Occipital lobe (tissue), 2 donors: ENCODE results near the gene CDKN2A. TPM values are rescaled to one million over a fixed set of nuclear protein-coding genes. Genes with fewer than 3 reads are reported as not detected.
"Not testable (repeated sequence)": the region's sequence is repeated elsewhere in the genome, so short reads cannot be mapped to it uniquely, and the experiment has no call there.

ENCODE experiments used
- DNase-seq: peaks from one replicate; lab custom pipeline; 2025; lab: John Stamatoyannopoulos, UW
- total RNA-seq: library from RNA; depleted of rRNA; stranded (reverse); fragments of >200 nt; gene quantifications from one replicate; pipeline ENCODE4 v1.2.3, GENCODE V29; 2014

The CDKN2A gene
- total RNA-seq, 1 donor from 2014 or later: not detected

- no peak for DNase-seq
Observed at GRCh38 chr9:21982861-21983560, 11.2 kb downstream of the CDKN2A start.

GRCh38 chr9:21982391-21982790, 11.8 kb downstream of the CDKN2A start:
- DNase-seq: no peak

GRCh38 chr9:21976334-21976875, 17.8 kb downstream of the CDKN2A start:
- no peak for DNase-seq

GRCh38 chr9:21974722-21975409, 19.3 kb downstream of the CDKN2A start:
- no peak for DNase-seq

- DNase-seq: no peak
Observed at GRCh38 chr9:21974343-21974721, 19.9 kb downstream of the CDKN2A start.

- DNase-seq: no peak
Observed at GRCh38 chr9:21972361-21972760, 21.8 kb downstream of the CDKN2A start.

- DNase-seq: no peak
Observed at GRCh38 chr9:21970800-21971640, 23.2 kb downstream of the CDKN2A start.

GRCh38 chr9:21969951-21970799, 24.0 kb downstream of the CDKN2A start:
- DNase-seq: no peak

GRCh38 chr9:21969011-21969940, 24.9 kb downstream of the CDKN2A start:
- no peak for DNase-seq

GRCh38 chr9:21968331-21969010, 25.7 kb downstream of the CDKN2A start:
- DNase-seq: no peak

- no peak for DNase-seq
Observed at GRCh38 chr9:21967702-21968101, 26.5 kb downstream of the CDKN2A start.

GRCh38 chr9:21967169-21967568, 27.0 kb downstream of the CDKN2A start:
- DNase-seq: no peak

GRCh38 chr9:21966140-21966851, 27.9 kb downstream of the CDKN2A start:
- DNase-seq: no peak

- no peak for DNase-seq
Observed at GRCh38 chr9:21965401-21965951, 28.7 kb downstream of the CDKN2A start.

GRCh38 chr9:21964925-21965385, 29.2 kb downstream of the CDKN2A start:
- DNase-seq: no peak

GRCh38 chr9:21961569-21961968, 32.6 kb downstream of the CDKN2A start:
- no peak for DNase-seq

GRCh38 chr9:21959268-21959667, 34.9 kb downstream of the CDKN2A start:
- DNase-seq: not testable (repeated sequence)

- DNase-seq: no peak
Observed at GRCh38 chr9:21958833-21959232, 35.4 kb downstream of the CDKN2A start.
